Hepatocyte (in vitro differentiated cells): ENCODE measurements around the gene KDM5D. TPM values are rescaled to one million over a fixed set of nuclear protein-coding genes. Genes with fewer than 3 reads are reported as not detected.

Experiments used
- DNase-seq: peaks from one replicate; pipeline ENCODE4 v3.0.0-alpha.2; 2016; ENCODE audit warnings: low spot score
- H2AFZ ChIP-seq: fragments of 200-600 bp; sonication (generic); 2 replicates; pipeline ENCODE4 v1.6.0; 2016; ENCODE audit warnings: antibody characterized with exemption, mild to moderate bottlenecking
- H3K27ac ChIP-seq: fragments of 200-600 bp; sonication (generic); 2 replicates; pipeline ENCODE4 v1.5.1; 2016; ENCODE audit warnings: mild to moderate bottlenecking
- H3K27me3 ChIP-seq: fragments of 200-600 bp; sonication (generic); 2 replicates; pipeline ENCODE4 v1.6.1; 2016
- H3K36me3 ChIP-seq: fragments of 200-600 bp; sonication (generic); replicated peaks from 2 replicates; pipeline ENCODE4 v1.5.1; 2016; ENCODE audit warnings: low read depth; ENCODE audit not compliant: insufficient read depth
- H3K4me1 ChIP-seq: fragments of 200-600 bp; sonication (generic); 2 replicates; pipeline ENCODE4 v1.5.1; 2016; ENCODE audit warnings: mild to moderate bottlenecking, moderate library complexity; ENCODE audit not compliant: insufficient read depth
- H3K4me2 ChIP-seq: fragments of 200-600 bp; sonication (generic); 2 replicates; pipeline ENCODE4 v1.6.0; 2016
- H3K4me3 ChIP-seq: fragments of 200-600 bp; sonication (generic); 2 replicates; pipeline ENCODE4 v1.5.1; 2016; ENCODE audit warnings: mild to moderate bottlenecking
- H3K79me2 ChIP-seq: fragments of 200-600 bp; sonication (generic); 2 replicates; pipeline ENCODE4 v1.6.0; 2017; ENCODE audit warnings: mild to moderate bottlenecking
- H3K9me2 ChIP-seq: fragments of 200-600 bp; sonication (generic); replicated peaks from 2 replicates; pipeline ENCODE4 v1.6.0; 2017; ENCODE audit warnings: mild to moderate bottlenecking; ENCODE audit not compliant: insufficient read depth
- H3K9me3 ChIP-seq: fragments of 200-600 bp; sonication (generic); 2 replicates; pipeline ENCODE4 v1.5.1; 2016; ENCODE audit warnings: low read depth, mild to moderate bottlenecking
- H4K20me1 ChIP-seq: fragments of 200-600 bp; sonication (generic); 2 replicates; pipeline ENCODE4 v1.6.0; 2016; ENCODE audit warnings: mild to moderate bottlenecking; ENCODE audit not compliant: insufficient read depth, poor library complexity, severe bottlenecking
- CTCF ChIP-seq: fragments of 200-600 bp; sonication (generic); IDR thresholded peaks from 2 replicates; pipeline ENCODE4 v1.5.1; 2016; ENCODE audit warnings: antibody characterized with exemption, mild to moderate bottlenecking; ENCODE audit not compliant: poor library complexity
- EZH2 ChIP-seq: fragments of 200-600 bp; sonication (generic); IDR thresholded peaks from 2 replicates; pipeline ENCODE4 v1.6.1; 2016; ENCODE audit warnings: antibody characterized with exemption, mild to moderate bottlenecking, borderline replicate concordance
- EZH2phosphoT487 ChIP-seq: fragments of 200-600 bp; sonication (generic); IDR thresholded peaks from one replicate; pipeline ENCODE4 v1.6.1; 2018; ENCODE audit warnings: antibody characterized with exemption, mild to moderate bottlenecking, low read depth, moderate library complexity; ENCODE audit not compliant: unreplicated experiment, severe bottlenecking
- WGBS: methylation state at CpG from one replicate; pipeline ENCODE4 v1.1.6; 2016; ENCODE audit warnings: low lambda C conversion rate; ENCODE audit errors: missing lambda C conversion rate; 5-methylcytosine and 5-hydroxymethylcytosine counted together
- polyA plus RNA-seq: library from polyadenylated mRNA; unstranded; fragments of >200 nt; fragmentation: Nextera tagmentation; extraction: Ambion mirVana; gene quantifications from 2 replicates; pipeline ENCODE4 v1.2.1, GENCODE V29; 2016
- total RNA-seq: library from RNA; depleted of rRNA; stranded (reverse); fragments of >200 nt; gene quantifications from 2 replicates; pipeline ENCODE4 v1.2.3, GENCODE V29; 2014

KDM5D gene
- total RNA-seq (not detected in 2 replicates), polyA plus RNA-seq (not detected in 2 replicates)

GRCh38 chrY:19744381-19745378 lies at the start of gene KDM5D:
TSS of gene KDM5D (minus strand) at chrY:19744726. CDS start at chrY:19744534, 192 bp downstream.
- H3K4me1 ChIP-seq: no peaks in the 10 kb centered on the region
- H3K4me2 ChIP-seq: no peak within 1 kb of the TSS
- no peaks in the 10 kb centered on the region for H3K79me2 ChIP-seq
- TF ChIP-seq EZH2: no peak
- H3K27me3 ChIP-seq: no peaks in the 10 kb centered on the region
- no CpG with 5 or more reads among the region's 52 CpGs for WGBS
- no peak within 1 kb of the TSS for H2AFZ ChIP-seq
- DNase-seq: no peak
- no peaks in the 10 kb centered on the region for H3K9me3 ChIP-seq
- no peaks in the 10 kb centered on the region for H4K20me1 ChIP-seq
- no peak within 1 kb of the TSS for H3K4me3 ChIP-seq
- H3K27ac ChIP-seq: no peak within 1 kb of the TSS
- H3K36me3 ChIP-seq: no peaks in the 10 kb centered on the region
- no peaks in the 10 kb centered on the region for H3K9me2 ChIP-seq

- Histone ChIP-seq H4K20me1 (no peaks in the 10 kb centered on the region), H3K4me1 (no peaks in the 10 kb centered on the region), H3K27me3 (no peaks in the 10 kb centered on the region), H3K4me3 (no peak overlapping the region), H3K27ac (no peak overlapping the region), H3K79me2 (no peaks in the 10 kb centered on the region), H3K9me3 (no peaks in the 10 kb centered on the region), H3K4me2 (no peak overlapping the region), H3K9me2 (no peaks in the 10 kb centered on the region), H3K36me3 (no peaks in the 10 kb centered on the region), H2AFZ (no peak overlapping the region)
- DNase-seq: no peak
- no CpG with 5 or more reads among the region's 3 CpGs for WGBS
- no peak for TF ChIP-seq EZH2
- no peak for TF ChIP-seq CTCF
- TF ChIP-seq EZH2phosphoT487: no peak
These were observed 23.8 kb upstream of the KDM5D start for GRCh38 chrY:19768375-19768774.

- H3K4me2 ChIP-seq: no peak overlapping the region
- H3K79me2 ChIP-seq: no peaks in the 10 kb centered on the region
- TF ChIP-seq CTCF (no peak), EZH2phosphoT487 (no peak), EZH2 (no peak)
- no peaks in the 10 kb centered on the region for H3K4me1 ChIP-seq
- H3K27ac ChIP-seq: no peak overlapping the region
- no peaks in the 10 kb centered on the region for H3K9me3 ChIP-seq
- no peaks in the 10 kb centered on the region for H3K36me3 ChIP-seq
- no peak for DNase-seq
- no CpG with 5 or more reads among the region's 8 CpGs for WGBS
- no peaks in the 10 kb centered on the region for H3K27me3 ChIP-seq
- H3K9me2 ChIP-seq: no peaks in the 10 kb centered on the region
- no peak overlapping the region for H3K4me3 ChIP-seq
- no peak overlapping the region for H2AFZ ChIP-seq
- no peaks in the 10 kb centered on the region for H4K20me1 ChIP-seq
These were observed 1.2 kb downstream of the KDM5D start for GRCh38 chrY:19743331-19743730.

- H2AFZ ChIP-seq: no peak overlapping the region
- TF ChIP-seq CTCF (no peak), EZH2 (no peak), EZH2phosphoT487 (no peak)
- no peaks in the 10 kb centered on the region for H3K9me2 ChIP-seq
- H3K27ac ChIP-seq: no peak overlapping the region
- no peak overlapping the region for H3K4me2 ChIP-seq
- no peaks in the 10 kb centered on the region for H3K9me3 ChIP-seq
- no peaks in the 10 kb centered on the region for H3K36me3 ChIP-seq
- no peaks in the 10 kb centered on the region for H4K20me1 ChIP-seq
- no peaks in the 10 kb centered on the region for H3K27me3 ChIP-seq
- H3K4me3 ChIP-seq: no peak overlapping the region
- H3K4me1 ChIP-seq: no peaks in the 10 kb centered on the region
- no peak for DNase-seq
- no peaks in the 10 kb centered on the region for H3K79me2 ChIP-seq
These were observed 2.4 kb downstream of the KDM5D start for GRCh38 chrY:19742153-19742552.
